Measurements from ENCODE around the gene EPC2.

Gene EPC2

DNA sequence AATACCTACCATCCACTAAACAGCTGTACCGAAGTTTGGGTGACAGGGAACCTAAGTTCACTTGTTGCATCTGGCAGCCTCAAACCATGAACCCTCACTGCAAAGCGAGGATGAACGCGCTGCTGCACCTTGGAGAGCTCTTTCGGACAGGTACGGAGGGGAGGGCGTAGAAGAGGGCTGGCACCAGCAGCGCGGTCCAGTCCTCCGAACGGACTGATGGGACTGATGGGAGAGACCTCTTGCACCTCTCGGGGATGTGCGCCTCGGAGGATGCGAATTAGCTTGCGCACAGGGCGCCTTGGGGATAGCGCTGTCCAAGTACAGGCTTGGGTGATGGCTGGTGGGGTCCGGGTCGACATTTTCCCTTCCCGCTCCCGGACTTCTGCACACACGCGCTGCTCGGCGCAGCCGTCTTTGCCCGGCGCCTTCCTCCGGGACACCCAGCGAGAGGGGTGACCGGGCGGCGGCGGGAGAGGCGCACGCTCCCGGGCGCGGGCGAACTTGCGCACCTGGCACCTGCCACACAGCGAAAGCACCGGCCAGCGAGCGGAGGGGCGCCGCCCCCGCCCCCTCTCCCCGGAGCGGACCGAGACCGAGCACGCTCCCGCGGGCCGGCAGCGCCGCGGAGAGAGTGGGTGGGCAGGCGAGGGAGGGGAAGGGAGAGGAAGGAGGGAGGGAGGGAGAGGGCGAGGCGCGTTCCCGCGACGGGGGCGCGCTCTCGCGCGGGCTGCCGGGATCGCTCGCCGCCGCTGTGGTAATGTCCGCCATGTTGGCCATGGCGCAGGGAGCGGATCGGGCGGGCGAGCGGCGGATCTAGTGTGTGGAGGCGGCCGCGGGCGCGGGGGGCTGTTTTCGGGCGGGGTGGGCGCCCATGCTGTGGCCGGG lies at the start of gene EPC2:
Gene EPC2 (plus strand): TSS at position 754 of the 885 bp plus-strand sequence. CDS start 267 bp downstream, outside the sequence.
- peak; percentile 71 for DNase-seq (ENCODE audit: low spot score)

- DNase-seq (ENCODE audit: low spot score): no peak
Observed at GRCh38 chr2:148596018-148596417, 48.5 kb upstream of the EPC2 start.

GRCh38 chr2:148599109-148599991 lies 45.2 kb upstream of the EPC2 start:
- no peak for DNase-seq (ENCODE audit: low spot score)

GRCh38 chr2:148602885-148603561 lies 41.5 kb upstream of the EPC2 start:
- DNase-seq (ENCODE audit: low spot score): no peak

DNA sequence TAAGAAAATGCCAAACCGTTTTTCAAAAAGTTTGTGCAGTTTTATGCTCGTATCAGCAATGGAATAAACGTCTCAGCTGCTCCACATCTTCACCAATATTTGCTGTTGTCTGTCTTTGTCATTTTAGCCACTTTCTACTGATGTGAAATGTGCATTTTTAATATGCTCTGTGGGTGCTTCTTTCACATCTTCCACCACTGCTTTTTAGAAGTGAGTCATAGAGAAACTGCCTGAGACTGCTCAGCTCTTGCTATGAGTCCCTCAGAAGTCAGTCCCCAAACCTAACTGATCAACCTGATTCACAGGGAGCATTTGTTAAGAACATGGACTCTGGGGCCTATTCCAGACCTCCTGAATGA lies 41.0 kb upstream of the EPC2 start:
- DNase-seq (ENCODE audit: low spot score): no peak

DNA sequence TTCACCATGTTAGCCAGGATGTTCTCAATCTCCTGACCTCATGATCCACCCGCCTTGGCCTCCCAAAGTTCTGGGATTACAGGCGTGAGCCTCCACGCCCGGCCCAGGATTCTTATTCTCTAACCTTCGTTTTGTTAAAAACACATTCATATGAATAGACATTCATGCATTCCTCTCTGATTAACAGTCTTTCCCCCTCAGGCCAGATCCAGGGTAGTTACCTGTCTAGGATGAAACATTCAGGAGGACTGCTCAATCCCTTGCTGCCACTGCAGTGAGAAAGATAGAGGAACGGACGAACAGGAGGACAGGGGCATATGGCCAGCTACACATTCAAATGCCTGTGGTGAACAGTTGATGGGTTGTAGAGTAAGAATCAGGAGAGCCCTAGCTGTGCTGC lies 39.6 kb upstream of the EPC2 start:
- no peak for DNase-seq (ENCODE audit: low spot score)

DNA sequence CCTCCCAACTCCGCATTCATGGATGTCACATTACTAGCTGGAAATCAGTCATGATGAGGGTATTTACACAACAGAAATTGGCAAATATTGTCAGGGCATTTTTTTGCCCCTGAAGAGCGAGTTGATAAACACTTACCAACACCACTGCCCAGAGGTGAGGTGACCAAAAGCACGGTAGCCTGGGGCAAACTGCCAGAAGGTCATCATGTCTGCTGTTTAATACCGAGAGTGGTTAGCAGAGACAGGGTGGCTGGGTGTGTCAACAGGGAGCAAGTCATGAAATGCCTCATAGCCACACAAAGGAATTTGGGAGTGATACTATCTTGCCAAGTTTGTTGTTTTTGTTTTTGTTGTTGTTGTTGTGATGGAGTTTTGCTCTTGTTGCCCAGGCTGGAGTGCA lies 37.0 kb upstream of the EPC2 start:
- no peak for DNase-seq (ENCODE audit: low spot score)

GRCh38 chr2:148613231-148614013 lies 31.1 kb upstream of the EPC2 start:
- DNase-seq (ENCODE audit: low spot score): no peak

DNA sequence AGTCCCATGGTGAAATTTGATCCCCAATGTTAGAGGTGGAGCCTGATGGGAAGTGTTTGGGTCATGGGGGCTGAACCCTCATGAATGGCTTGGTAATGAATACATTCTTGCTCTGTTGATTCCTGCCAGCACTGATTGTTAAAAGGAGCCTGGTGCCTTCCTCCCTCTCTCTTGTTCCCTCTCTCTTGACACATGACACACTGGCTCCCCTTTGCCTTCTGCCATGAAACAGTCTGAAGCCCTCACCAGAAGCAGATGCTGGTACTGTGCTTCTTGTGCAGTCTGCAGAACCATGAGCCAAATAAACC lies 30.6 kb upstream of the EPC2 start:
- DNase-seq (ENCODE audit: low spot score): no peak

DNA sequence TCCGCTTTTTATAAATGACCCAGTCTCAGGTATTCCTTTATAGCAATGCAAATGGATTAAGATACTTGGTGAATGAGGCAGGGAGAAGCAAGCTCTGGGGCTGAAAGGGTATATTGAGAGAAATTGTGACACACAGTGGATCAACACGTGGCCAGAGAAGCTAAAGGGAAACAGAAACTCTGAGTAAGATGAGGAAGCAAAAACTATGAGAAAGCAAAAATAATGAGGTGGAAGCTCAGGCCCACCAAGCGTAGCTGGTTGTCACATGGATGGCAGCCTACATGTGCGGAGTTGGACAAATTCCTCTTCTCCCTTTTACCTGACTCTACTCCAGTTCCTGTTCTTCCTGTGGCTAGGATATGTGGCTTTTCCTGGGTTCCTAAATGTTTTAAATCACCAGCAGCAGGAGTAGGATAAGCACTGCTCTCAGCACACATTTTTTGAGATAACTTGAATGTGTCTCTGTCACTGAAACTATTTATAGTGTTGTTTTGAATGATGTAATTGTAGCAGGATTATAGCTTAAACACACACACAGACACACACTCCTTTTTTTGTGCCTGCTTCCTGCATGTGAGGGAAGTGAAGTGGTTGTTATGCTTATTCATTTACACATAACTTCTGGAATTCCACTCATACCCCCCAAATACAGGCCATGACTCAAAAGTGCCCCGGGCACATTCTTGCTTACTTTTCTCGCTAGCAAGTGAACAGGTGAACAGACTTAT lies 30.1 kb upstream of the EPC2 start:
- no peak for DNase-seq (ENCODE audit: low spot score)

DNA sequence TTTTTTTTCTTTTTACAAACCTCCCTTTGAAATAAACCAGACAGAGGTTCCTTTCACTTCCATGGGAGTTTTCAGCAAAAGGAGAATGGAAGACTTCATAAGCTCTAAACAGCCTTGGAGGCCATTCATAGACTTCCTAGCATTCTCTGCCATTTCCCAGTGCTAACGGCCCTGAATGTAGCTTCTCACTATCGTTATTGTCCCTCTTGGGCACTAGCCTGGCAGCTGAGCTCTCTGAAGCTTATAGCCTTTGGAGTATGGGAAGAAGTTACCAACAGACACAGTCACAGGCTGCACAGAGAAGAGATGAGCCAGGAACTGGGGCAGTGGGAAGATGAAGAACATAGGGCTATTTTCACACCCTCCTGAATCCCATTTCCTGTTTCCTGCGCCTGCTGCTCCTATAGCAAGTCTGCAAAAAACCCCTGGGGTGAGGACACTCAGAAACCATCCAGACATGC lies 29.1 kb upstream of the EPC2 start:
- no peak for DNase-seq (ENCODE audit: low spot score)

DNA sequence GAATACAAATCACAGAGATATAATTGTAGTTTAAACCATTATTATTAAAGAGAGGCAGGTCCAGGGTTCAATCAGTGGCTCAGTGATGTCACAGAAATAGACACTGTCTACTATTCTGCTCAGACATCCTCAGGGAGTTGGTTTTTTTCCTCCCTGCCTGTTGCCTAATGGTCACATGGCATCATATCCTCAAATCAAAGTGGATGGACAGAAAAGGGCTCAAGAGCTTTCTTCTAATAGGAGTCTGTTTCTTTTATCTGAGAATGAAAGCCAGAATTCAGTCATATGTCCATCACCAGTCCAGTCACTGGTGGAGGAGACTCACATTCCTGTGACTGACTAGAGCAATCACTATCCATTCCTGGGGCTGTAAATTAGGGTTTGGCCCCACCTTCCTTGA lies 27.9 kb upstream of the EPC2 start:
- DNase-seq (ENCODE audit: low spot score): no peak

DNA sequence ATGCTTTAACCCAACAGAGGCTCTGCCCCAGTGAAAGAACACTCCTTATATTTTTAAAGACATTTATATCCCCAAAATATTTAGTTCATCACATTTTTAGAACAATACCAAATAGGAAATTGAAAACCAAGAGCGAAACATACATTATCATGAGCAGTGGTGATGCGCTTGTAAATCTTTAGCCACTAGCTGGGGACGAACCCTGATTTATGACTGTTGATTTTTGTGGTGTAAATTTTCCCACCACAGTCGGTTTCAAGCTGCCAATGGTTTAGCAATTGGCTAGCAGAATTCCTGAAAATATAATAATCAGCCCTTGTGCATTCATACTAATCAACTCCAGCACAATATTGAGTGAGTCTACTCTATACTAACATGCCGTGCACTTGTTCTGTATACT lies 27.3 kb upstream of the EPC2 start:
- no peak for DNase-seq (ENCODE audit: low spot score)

DNA sequence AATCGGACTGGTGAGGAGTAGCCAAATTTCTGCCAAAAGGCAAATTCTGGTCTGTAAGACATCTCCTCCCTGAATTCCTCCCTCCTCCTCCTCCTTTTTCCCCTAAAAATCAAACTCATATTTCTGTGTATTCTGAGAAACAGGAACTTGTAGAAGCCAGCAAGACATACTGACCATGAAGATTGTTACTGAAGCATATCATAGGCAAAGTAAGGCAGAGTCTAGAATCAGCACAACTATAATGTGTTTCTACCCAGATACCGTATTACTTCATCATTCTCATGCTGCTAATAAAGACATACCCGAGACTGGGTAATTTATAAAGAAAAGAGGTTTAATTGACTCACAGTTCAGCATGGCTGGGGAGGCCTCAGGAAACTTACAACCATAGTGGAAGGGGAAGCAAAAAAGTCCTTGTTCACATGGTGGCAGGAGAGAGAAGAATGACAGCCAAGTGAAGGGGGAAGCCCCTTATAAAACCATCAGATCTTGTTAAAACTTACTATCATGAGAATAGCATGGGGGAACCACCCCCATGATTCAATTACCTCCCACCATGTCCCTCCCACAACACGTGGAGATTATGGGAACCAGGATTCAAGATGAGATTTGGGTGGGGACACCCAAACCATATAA lies 24.9 kb upstream of the EPC2 start:
- DNase-seq (ENCODE audit: low spot score): no peak

- no peak for DNase-seq (ENCODE audit: low spot score)
Observed at GRCh38 chr2:148622366-148622765, 22.2 kb upstream of the EPC2 start.

GRCh38 chr2:148623086-148623485 lies 21.5 kb upstream of the EPC2 start:
- no peak for DNase-seq (ENCODE audit: low spot score)

GRCh38 chr2:148627224-148627623 lies 17.3 kb upstream of the EPC2 start:
- DNase-seq (ENCODE audit: low spot score): no peak

DNA sequence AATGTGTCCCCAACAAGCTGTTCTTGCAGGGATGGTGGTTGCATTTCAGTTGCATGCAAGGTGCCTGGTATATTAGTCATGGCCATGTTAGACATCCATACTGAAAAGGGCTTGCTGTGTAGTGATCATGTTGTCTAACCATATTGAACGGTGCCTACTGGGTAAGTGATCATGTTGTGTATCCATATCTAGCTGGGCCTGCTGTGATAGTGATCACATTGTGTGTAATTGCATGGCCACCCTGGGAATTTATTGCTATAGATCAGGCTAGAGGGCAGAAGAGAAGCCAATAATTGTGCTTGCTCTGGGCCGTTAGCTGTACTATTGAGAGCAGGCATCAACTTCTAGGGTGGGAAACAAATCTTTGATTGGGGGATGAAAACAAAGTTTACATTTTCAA lies 9.8 kb upstream of the EPC2 start:
- no peak for DNase-seq (ENCODE audit: low spot score)

DNA sequence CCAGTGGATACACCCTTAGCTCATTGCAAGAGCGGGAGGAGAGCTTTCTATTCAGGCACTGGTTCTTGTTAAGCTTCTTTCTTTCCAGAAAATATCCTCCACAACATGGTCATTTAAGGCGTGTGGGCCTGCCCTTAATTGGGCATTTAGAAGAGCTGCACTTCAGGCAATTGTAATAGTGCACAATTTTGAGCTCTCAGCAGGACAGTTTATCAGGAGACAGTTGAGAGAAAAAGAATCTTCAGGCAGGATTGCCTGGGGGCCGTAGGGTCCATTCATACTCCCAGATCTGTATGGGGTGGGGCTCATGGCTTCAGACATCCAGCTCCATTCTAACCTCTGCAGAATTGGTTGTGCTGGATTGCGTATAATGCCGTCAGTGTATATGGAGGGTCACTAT lies 6.0 kb upstream of the EPC2 start:
- DNase-seq (ENCODE audit: low spot score): no peak

GRCh38 chr2:148640767-148641166 lies 3.8 kb upstream of the EPC2 start:
- no peak for DNase-seq (ENCODE audit: low spot score)
